Stimulated activated CD4-positive, alpha-beta T cell treated with anti-CD3 and anti-CD28 coated beads, TNF-alpha, amount 100 ng/mL, for 1 hour (primary cell): ENCODE measurements around the gene MRPL46.
"Not testable (repeated sequence)": the region's sequence is repeated elsewhere in the genome, so short reads cannot be mapped to it uniquely, and the experiment has no call there.

ENCODE experiments used
- DNase-seq, 3 donors: peaks; one replicate each; pipeline ENCODE4 v3.0.0-alpha.2; 2020; ENCODE audit warnings: low read depth in 3 of 3, low spot score in 1 of 3

MRPL46 gene

DNA sequence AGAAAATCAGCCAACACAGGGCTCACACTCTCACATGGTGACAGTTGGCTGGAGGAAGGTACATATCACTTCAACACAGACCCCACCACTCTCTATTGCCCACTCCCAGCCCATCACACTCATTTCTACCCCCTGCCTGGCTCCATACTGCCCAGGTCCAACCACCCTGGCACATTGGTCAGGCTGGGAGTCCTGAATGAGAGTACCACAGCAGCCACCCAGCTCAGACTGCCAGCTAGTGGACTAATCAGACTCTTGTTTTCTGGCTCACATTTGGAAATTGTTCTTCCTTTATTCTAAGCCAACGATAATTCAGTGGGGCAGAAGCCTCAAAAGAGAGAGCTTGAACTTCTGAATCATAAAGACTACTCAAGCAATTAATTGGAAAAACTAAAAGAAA, 20.0 kb downstream of the MRPL46 start:
- DNase-seq: no peak

DNA sequence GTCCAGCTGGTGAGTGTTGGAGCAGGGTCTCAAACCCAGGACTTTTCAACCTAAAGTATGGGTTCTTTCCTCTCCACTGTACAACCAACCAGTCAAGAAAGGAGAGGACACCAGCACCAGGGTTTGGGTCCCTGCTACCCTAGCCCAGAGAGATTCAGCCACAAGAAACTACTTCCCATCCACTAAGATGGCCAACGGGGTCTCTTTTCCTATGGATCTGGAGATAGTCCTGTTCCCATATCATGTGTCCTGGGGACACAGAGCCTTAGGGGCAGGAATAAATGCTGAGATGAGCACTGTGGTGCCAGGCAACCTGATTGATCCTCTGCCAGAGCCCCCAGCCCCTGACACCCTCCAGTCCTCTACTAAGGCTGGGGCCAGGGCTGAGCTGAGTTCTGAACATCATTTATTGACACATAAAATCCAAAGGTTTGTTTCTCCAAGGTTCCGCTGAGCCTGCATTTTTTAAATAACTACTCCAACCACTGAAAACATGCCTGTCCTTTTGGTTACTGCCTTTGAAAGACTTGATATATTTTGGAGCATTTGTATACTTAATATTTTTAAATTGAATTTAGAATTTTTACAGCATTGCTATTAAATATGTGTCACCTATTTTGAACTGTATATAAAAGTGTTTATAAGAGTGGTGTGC, 26.0 kb downstream of the MRPL46 start:
- no peak for DNase-seq

- no peak for DNase-seq
Observed at GRCh38 chr15:88440021-88440420, 27.2 kb downstream of the MRPL46 start.

DNA sequence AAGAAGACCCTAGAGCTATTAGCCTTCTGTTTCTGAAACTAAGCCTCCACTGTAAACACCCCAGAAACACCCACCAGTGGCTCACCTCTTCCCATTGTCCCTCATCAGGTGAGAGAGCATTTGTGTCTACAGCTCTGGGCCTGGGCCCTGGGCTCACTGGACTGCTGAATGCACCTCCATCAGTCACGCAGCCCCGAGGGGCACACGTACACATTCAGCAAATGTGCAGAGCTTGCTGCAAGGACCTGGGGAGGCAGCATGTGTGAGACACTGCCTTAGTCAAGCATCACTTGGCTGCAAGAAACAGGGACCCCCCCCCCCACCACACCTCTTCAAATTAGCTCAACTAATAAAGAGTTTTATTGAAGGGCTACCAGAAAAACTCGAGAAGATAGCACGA, 29.0 kb downstream of the MRPL46 start:
- DNase-seq: no peak

- not testable (repeated sequence) for DNase-seq
Observed at GRCh38 chr15:88434106-88434505, 33.1 kb downstream of the MRPL46 start.

DNA sequence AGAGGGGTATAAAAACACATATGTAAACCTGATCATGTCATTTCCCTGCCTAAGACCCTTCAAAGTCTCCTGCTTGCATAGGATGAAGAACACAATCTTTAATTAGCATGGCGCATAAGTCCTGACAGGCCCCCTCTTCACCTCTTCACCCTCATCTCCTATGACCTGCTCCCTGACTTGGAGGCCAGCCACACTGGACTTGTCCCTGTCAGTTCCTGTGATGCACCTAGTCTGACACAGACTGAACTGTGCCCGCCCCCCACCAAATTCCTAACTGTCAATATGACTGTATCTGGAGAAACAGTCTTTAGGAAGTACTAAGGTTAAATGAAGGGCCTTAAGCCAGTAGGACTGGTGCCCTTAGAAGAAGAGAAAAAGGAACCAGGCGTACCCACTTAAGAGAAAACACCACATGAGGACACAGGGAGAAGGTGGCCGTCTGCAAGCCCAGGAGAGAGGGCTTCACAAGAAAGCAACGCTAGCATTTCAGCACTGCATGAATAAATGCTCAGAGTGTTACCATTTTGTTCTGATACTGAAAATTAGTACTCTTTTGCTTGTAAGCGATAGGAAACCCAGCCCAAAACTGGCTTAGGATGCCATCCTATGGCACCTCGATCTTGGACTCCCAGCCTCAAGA, 34.0 kb downstream of the MRPL46 start:
- no peak for DNase-seq

DNA sequence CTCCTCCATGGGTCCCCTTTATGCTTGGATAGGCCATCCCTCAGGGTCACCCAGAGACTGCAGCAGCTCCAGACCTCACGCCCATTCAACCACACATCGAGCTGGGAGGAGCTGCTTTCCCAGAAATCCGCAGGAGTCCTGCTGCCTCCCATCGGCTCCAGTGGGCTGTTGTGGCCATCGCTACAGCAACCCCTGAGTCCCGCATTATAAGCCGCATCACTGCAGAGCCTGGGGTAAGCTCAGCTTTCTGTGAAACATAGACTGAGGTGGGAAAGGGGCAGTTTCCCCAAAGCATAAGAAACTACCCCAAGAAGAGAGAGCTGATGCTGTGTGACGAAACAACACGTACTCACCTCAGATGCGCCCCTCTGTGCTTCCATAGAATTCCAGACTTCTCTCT, 35.7 kb downstream of the MRPL46 start:
- no peak for DNase-seq

- DNase-seq: no peak
Observed at GRCh38 chr15:88430051-88430450, 37.1 kb downstream of the MRPL46 start.

DNA sequence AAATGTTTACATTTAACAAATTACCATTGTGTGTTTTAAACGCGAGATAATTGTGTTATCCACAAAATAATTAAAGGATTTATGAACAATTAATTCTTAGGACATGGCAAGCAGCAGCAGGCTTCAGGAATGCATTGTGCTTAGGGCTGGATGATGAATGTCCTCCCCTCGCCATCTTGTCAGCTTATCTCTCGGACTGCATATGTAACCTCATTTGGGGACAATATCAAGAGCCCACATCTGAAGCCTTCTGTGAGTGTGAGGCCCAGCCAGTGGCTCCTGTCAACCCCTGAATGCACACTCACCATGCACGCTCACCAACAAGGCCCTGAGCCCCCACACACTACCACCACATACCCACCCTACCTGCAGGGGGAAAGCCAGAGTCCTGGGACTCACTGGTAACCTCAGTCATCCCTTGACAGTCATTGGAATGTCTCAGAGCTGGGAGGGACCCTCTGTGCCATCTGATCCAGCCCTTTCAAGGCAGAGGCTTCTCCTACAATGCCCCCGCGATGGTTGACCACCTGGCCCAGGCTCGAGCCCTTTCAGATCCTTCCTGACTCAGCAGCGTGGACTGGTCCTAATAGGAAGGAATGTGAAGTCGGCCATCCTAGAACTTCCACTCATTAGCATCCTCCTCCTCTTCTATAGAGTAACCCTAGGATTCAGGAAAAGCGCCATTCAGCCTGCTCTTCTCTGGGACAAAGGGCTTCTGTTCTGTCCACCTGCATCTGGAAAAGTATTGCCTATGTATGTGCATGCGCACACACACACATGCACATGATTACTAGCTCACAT, 38.2 kb downstream of the MRPL46 start:
- no peak for DNase-seq

DNA sequence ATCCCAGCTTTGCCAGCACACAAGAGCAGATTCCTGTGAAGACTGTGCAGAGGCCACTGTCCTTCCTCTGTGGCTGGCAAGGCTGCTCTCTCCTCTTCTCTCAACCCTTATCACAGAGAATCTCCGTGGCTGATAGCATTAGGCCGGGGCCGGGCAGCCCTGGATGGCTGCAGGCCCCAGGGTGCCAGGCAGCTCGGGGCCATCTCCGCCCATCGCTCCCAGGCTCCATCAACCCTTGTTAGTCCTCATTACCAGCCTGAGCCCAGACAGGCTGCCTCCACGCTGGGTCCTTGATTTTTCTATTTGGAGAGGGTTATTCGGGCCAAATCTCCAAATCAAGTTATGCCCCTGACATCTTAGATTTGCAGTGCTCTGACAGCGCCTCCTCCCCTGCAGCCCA, 39.1 kb downstream of the MRPL46 start:
- no peak for DNase-seq

GRCh38 chr15:88426304-88426703, 40.9 kb downstream of the MRPL46 start:
- no peak for DNase-seq

DNA sequence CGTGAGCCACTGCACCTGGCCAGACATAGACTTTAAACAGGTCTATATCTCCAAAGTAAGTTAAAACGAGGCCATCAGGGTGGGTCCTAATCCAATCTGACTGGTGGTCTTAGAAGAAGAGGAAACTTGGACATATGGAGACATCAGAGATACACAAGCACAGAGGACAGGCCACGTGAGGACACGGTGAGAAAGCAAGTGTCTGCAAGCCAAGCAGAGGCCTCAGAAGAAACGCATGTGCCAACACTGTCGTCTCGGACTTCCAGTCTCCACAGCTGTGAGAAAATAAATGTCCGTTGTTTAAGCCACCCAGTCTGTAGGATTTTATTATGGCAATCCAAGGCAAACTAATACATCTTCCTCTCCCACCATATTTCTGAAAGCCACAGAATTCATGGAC, 43.9 kb downstream of the MRPL46 start:
- DNase-seq: no peak

GRCh38 chr15:88419830-88420229, 47.4 kb downstream of the MRPL46 start:
- no peak for DNase-seq
